A549 (cell line): ENCODE measurements around the gene ATP1B1. TPM values are rescaled to one million over a fixed set of nuclear protein-coding genes. Genes with fewer than 3 reads are reported as not detected.

ENCODE experiments used
- ATAC-seq, 2 experiments: fragments of 200-7000 bp in 1 of 2; fragments of >200 bp in 1 of 2; cut with Nextera tagmentation in 1 of 2; cut with Tn5 transposase in 1 of 2; 3 replicates each; pipeline versions ENCODE4 v1.8.0 to v1.9.1; 2018 to 2020; ENCODE audit warnings: mild to moderate bottlenecking in 1 of 2, moderate library complexity in 1 of 2
- CTCF ChIA-PET: fragments of 300-600 bp; sonication (Branson Sonifier 250); formaldehyde crosslinking; extraction: SDS; loops from one replicate; lab custom pipeline; 2021; ENCODE audit warnings: antibody characterized with exemption, inconsistent platforms; lab: Yijun Ruan, JAX
- POLR2A ChIA-PET: fragments of 350-600 bp; formaldehyde crosslinking; extraction: SDS; loops from one replicate; lab custom pipeline; 2021; ENCODE audit warnings: antibody characterized with exemption, inconsistent platforms; lab: Yijun Ruan, JAX
- DNase-seq, 2 experiments: peaks; one replicate each; pipeline versions ENCODE4 v3.0.0 to v3.0.0-alpha.2; 2011 to 2016; ENCODE audit warnings: low read depth in 1 of 2, low spot score in 1 of 2
- FAIRE-seq: peaks from 2 replicates; lab custom pipeline; 2011; peaks lifted over from hg19 to GRCh38; lab: Jason Lieb, UNC
- H3K27ac ChIP-seq, 2 experiments: fragments of >200 bp; sonication (Bioruptor Twin); formaldehyde crosslinking; 3 replicates each; pipeline ENCODE4 v1.5.1; 2016 to 2017
- H3K4me1 ChIP-seq: fragments of >200 bp; sonication (Bioruptor Twin); formaldehyde crosslinking; 3 replicates; pipeline ENCODE4 v1.6.1; 2016
- H3K4me2 ChIP-seq: fragments of >200 bp; sonication (Bioruptor Twin); formaldehyde crosslinking; 3 replicates; pipeline ENCODE4 v1.6.1; 2016
- H3K4me3 ChIP-seq: fragments of >200 bp; sonication (Bioruptor Twin); formaldehyde crosslinking; 3 replicates; pipeline ENCODE4 v1.5.1; 2016
- H3K9me3 ChIP-seq: fragments of >200 bp; sonication (Bioruptor Twin); formaldehyde crosslinking; 3 replicates; pipeline ENCODE4 v1.6.1; 2016
- CBX2 ChIP-seq: fragments of 200-600 bp; sonication (generic); IDR thresholded peaks from 2 replicates; pipeline ENCODE4 v1.6.1; 2016; ENCODE audit warnings: low read depth, mild to moderate bottlenecking, borderline replicate concordance
- CHD4 ChIP-seq: fragments of 200-600 bp; sonication (generic); IDR thresholded peaks from 2 replicates; pipeline ENCODE4 v1.6.1; 2016; ENCODE audit warnings: antibody characterized with exemption, mild to moderate bottlenecking, borderline replicate concordance
- EP300 ChIP-seq, 2 experiments: fragments of >200 bp; sonication (Bioruptor Twin); formaldehyde crosslinking; IDR thresholded peaks; 2 replicates in 1 of 2; 3 replicates in 1 of 2; pipeline ENCODE4 v1.6.1; 2016 to 2017
- GATA3 ChIP-seq: IDR thresholded peaks from 2 replicates; pipeline ENCODE4 v1.6.1; 2012; ENCODE audit warnings: borderline replicate concordance
- HOXB13 ChIP-seq: fragments of 250-450 bp; sonication (Bioruptor Pico); IDR thresholded peaks from 2 replicates; pipeline ENCODE4 v1.5.0; 2020; ENCODE audit warnings: low read depth, mild to moderate bottlenecking, moderate library complexity
- JUN ChIP-seq, 2 experiments: fragments of >200 bp; sonication (Bioruptor Twin); formaldehyde crosslinking; IDR thresholded peaks; 2 replicates in 1 of 2; 3 replicates in 1 of 2; pipeline ENCODE4 v1.6.1; 2016 to 2017
- KDM1A ChIP-seq: fragments of 200-600 bp; sonication (generic); IDR thresholded peaks from 2 replicates; pipeline ENCODE4 v1.6.1; 2016; ENCODE audit warnings: low read depth, mild to moderate bottlenecking
- MAFK ChIP-seq: fragments of 450-650 bp; IDR thresholded peaks from 2 replicates; pipeline ENCODE4 v1.6.1; 2014; ENCODE audit not compliant: partially characterized antibody
- PHF8 ChIP-seq: fragments of 200-600 bp; sonication (generic); IDR thresholded peaks from 2 replicates; pipeline ENCODE4 v1.6.1; 2016; ENCODE audit warnings: low read depth, mild to moderate bottlenecking, antibody characterized with exemption, moderate library complexity, borderline replicate concordance
- POLR2A ChIP-seq: IDR thresholded peaks from 2 replicates; pipeline ENCODE4 v1.6.1; 2012; ENCODE audit warnings: mild to moderate bottlenecking, low read length
- POLR2AphosphoS2 ChIP-seq: conservative IDR thresholded peaks from 2 replicates; pipeline ENCODE4 v1.6.1; 2012; ENCODE audit warnings: low read length, improper control_type of control experiment, inconsistent platforms
- RCOR1 ChIP-seq: fragments of 150-350 bp; IDR thresholded peaks from 2 replicates; pipeline ENCODE4 v1.6.1; 2014; ENCODE audit warnings: antibody characterized with exemption, low read length, low read depth
- RFX5 ChIP-seq: fragments of 450-650 bp; IDR thresholded peaks from 2 replicates; pipeline ENCODE4 v1.7.1; 2014; ENCODE audit warnings: antibody characterized with exemption, mild to moderate bottlenecking, moderate library complexity
- SREBF2 ChIP-seq: fragments of 450-650 bp; IDR thresholded peaks from 2 replicates; pipeline ENCODE4 v1.6.1; 2014; ENCODE audit warnings: mild to moderate bottlenecking, moderate library complexity
- ZC3H11A ChIP-seq: fragments of 450-650 bp; IDR thresholded peaks from 2 replicates; pipeline ENCODE4 v1.6.1; 2014; ENCODE audit warnings: antibody characterized with exemption, mild to moderate bottlenecking
- ZFP36 ChIP-seq: fragments of 450-650 bp; IDR thresholded peaks from 2 replicates; pipeline ENCODE4 v1.6.1; 2014; ENCODE audit warnings: borderline replicate concordance; ENCODE audit not compliant: partially characterized antibody
- ZSCAN20 ChIP-seq: fragments of 250-450 bp; sonication (Bioruptor Pico); IDR thresholded peaks from 2 replicates; pipeline ENCODE4 v1.8.0; 2022; ENCODE audit warnings: mild to moderate bottlenecking, moderate library complexity
- WGBS: methylation state at CpG from one replicate; pipeline ENCODE4 v1.1.6; 2017; ENCODE audit errors: missing lambda C conversion rate; 5-methylcytosine and 5-hydroxymethylcytosine counted together
- polyA plus RNA-seq, 4 experiments: library from polyadenylated mRNA; depleted of rRNA in 3 of 4; stranded (reverse); fragments of >200 nt; fragmentation: RNase III in 1 of 4; extraction: RNeasy Plus Mini Kit Qiagen cat#74134 plus additional on column Dnase treatment in 1 of 4; gene quantifications; 2 replicates in 3 of 4; 3 replicates in 1 of 4; pipeline ENCODE4 v1.2.3, GENCODE V29; 2011 to 2017
- TF ChIP-seq, protein P1 (sequence below): IDR thresholded peaks from 2 replicates; pipeline ENCODE4 v1.6.1; 2012
- TF ChIP-seq, protein P2 (sequence below): fragments of 200-600 bp; sonication (generic); IDR thresholded peaks from 2 replicates; pipeline ENCODE4 v1.6.1; 2016; ENCODE audit warnings: antibody characterized with exemption, mild to moderate bottlenecking, moderate library complexity
- TF ChIP-seq, protein P3 (sequence below): fragments of 150-350 bp; IDR thresholded peaks from 2 replicates; pipeline ENCODE4 v1.6.1; 2014; ENCODE audit warnings: low read depth, mild to moderate bottlenecking, low read length
- TF ChIP-seq, protein P4 (sequence below): fragments of >200 bp; sonication (Bioruptor Twin); formaldehyde crosslinking; IDR thresholded peaks from 2 replicates; pipeline ENCODE4 v1.6.1; 2016
- TF ChIP-seq, protein P5 (sequence below): fragments of 250-450 bp; sonication (Bioruptor Pico); IDR thresholded peaks from 2 replicates; pipeline ENCODE4 v1.5.0; 2021; ENCODE audit warnings: mild to moderate bottlenecking, moderate library complexity, borderline replicate concordance

ATP1B1 gene
- polyA plus RNA-seq, 2 of the 4 experiments (the other 2 are of a cell fraction): 303 to 377 TPM

DNA sequence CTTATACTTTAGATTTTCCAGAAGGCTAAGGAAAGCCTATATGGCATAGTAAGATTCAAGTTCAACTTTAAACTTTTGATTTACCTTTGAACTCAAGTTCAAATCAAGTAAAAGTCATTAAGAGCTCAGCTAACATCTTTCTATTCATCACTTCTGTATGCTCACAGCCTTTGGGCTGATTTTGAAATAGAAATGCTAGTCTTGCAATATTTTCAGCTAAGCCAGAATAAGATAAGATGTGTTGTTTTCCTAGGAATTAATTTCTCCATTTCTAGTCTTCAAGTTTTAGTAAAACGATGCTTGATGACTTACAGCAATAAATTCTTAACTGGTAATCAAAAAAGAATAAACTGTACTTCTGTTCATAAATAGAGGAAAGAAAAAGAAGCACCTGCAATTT is 35.6 kb downstream of the ATP1B1 start:
- Histone ChIP-seq H3K27ac (no peak overlapping the region), H3K4me1 (peaks cover 67% of the 10 kb centered on the region), H3K4me3 (no peak overlapping the region), H3K4me2 (no peak overlapping the region), H3K9me3 (no peaks in the 10 kb centered on the region)
- 41% methylated on average over 1 of the region's 1 CpG for WGBS
- TF ChIP-seq SREBF2 (no peak), ZSCAN20 (CRISPR knock-in tag) (no peak), MAFK (peak; percentile 56)
- TF ChIP-seq, protein P1, sequence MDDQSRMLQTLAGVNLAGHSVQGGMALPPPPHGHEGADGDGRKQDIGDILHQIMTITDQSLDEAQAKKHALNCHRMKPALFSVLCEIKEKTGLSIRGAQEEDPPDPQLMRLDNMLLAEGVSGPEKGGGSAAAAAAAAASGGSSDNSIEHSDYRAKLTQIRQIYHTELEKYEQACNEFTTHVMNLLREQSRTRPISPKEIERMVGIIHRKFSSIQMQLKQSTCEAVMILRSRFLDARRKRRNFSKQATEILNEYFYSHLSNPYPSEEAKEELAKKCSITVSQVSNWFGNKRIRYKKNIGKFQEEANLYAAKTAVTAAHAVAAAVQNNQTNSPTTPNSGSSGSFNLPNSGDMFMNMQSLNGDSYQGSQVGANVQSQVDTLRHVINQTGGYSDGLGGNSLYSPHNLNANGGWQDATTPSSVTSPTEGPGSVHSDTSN: no peak
- ChIA-PET CTCF (interaction anchor here (1.0 kb wide), 1 partner anchor 702 kb away, joined by 3 read pairs; no protein-coding TSS in a partner anchor), POLR2A (no interaction called here)
- ATAC-seq (no peak), DNase-seq (no peak), FAIRE-seq (no peak)

DNA sequence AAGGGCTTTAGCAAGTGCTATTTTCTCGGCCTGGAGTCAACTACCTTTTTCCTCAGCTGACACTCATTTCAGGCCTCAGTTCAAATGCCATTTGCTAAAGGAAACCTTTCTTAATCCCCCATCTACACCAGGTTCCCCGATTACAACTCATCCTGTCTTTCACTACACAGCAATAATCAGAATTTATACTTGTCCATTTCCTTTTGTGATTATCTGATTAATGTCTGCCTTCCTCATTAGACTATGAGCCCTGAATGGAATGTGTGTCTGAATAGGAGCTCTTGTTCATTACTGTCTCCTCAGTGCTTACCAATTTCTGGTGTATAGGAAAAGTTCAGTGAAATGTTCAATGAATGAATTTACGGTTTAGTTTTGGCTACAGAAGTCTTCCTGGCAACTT is 36.9 kb downstream of the ATP1B1 start:
- H3K4me1 ChIP-seq: peaks cover 77% of the 10 kb centered on the region
- FAIRE-seq (no peak), ATAC-seq (no peak), DNase-seq (no peak)
- peak overlapping the region in 1 of 2 experiments; percentile 60; a peak in 3 of 6 replicates for H3K27ac ChIP-seq
- POLR2A ChIA-PET: no interaction called here
- H3K9me3 ChIP-seq: no peaks in the 10 kb centered on the region
- no peak overlapping the region for H3K4me2 ChIP-seq
- CTCF ChIA-PET: interaction anchor here (1.3 to 1.5 kb wide), 2 partner anchors 36 to 540 kb away, joined by 3 to 4 read pairs; no protein-coding TSS in a partner anchor
- H3K4me3 ChIP-seq: no peak overlapping the region
- WGBS: 88% methylated on average over 3 of the region's 3 CpGs
- TF ChIP-seq KDM1A (no peak), GATA3 (no peak), HOXB13 (CRISPR knock-in tag) (no peak), POLR2A (no peak), ZFP36 (no peak), PHF8 (no peak), RFX5 (no peak), ZC3H11A (no peak), CBX2 (no peak)
- TF ChIP-seq, protein P2, sequence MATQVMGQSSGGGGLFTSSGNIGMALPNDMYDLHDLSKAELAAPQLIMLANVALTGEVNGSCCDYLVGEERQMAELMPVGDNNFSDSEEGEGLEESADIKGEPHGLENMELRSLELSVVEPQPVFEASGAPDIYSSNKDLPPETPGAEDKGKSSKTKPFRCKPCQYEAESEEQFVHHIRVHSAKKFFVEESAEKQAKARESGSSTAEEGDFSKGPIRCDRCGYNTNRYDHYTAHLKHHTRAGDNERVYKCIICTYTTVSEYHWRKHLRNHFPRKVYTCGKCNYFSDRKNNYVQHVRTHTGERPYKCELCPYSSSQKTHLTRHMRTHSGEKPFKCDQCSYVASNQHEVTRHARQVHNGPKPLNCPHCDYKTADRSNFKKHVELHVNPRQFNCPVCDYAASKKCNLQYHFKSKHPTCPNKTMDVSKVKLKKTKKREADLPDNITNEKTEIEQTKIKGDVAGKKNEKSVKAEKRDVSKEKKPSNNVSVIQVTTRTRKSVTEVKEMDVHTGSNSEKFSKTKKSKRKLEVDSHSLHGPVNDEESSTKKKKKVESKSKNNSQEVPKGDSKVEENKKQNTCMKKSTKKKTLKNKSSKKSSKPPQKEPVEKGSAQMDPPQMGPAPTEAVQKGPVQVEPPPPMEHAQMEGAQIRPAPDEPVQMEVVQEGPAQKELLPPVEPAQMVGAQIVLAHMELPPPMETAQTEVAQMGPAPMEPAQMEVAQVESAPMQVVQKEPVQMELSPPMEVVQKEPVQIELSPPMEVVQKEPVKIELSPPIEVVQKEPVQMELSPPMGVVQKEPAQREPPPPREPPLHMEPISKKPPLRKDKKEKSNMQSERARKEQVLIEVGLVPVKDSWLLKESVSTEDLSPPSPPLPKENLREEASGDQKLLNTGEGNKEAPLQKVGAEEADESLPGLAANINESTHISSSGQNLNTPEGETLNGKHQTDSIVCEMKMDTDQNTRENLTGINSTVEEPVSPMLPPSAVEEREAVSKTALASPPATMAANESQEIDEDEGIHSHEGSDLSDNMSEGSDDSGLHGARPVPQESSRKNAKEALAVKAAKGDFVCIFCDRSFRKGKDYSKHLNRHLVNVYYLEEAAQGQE: no peak
- TF ChIP-seq, protein P3, sequence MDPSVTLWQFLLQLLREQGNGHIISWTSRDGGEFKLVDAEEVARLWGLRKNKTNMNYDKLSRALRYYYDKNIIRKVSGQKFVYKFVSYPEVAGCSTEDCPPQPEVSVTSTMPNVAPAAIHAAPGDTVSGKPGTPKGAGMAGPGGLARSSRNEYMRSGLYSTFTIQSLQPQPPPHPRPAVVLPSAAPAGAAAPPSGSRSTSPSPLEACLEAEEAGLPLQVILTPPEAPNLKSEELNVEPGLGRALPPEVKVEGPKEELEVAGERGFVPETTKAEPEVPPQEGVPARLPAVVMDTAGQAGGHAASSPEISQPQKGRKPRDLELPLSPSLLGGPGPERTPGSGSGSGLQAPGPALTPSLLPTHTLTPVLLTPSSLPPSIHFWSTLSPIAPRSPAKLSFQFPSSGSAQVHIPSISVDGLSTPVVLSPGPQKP: no peak
- TF ChIP-seq, protein P4, sequence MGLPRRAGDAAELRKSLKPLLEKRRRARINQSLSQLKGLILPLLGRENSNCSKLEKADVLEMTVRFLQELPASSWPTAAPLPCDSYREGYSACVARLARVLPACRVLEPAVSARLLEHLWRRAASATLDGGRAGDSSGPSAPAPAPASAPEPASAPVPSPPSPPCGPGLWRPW: no peak

DNA sequence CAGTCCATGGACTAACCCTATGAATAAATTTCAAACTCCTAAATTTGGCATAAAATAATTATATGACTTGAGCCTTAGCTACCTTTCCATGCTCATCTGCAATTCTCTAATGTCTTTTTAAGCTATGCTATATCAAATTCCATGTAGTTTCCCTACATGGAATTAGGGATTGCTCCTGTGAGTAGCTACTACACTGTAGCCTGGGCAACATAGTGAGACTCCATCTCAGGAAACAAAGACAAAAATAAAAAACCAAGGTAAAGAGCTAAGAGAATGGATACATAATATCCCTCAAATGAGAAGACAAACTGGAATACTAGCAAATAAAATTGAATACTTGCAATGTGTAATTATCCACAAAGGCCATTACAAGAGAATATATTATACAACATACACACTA is 37.5 kb downstream of the ATP1B1 start:
- FAIRE-seq (no peak), ATAC-seq (no peak), DNase-seq (no peak)
- Histone ChIP-seq H3K4me2 (no peak overlapping the region), H3K9me3 (no peaks in the 10 kb centered on the region), H3K4me3 (no peak overlapping the region), H3K27ac (peak overlapping the region; percentile 5 to 95; a peak in 4 of 6 replicates), H3K4me1 (peaks cover 77% of the 10 kb centered on the region)
- CTCF ChIA-PET: interaction anchor here (1.5 kb wide), 1 partner anchor 541 kb away, joined by 4 read pairs; no protein-coding TSS in a partner anchor
- TF ChIP-seq JUN (IDR thresholded peaks at IDR 0.05): no peak
- TF ChIP-seq RFX5: no peak
- no peak for TF ChIP-seq RCOR1
- no peak for TF ChIP-seq EP300 (IDR thresholded peaks at IDR 0.05)
- TF ChIP-seq, protein P5, sequence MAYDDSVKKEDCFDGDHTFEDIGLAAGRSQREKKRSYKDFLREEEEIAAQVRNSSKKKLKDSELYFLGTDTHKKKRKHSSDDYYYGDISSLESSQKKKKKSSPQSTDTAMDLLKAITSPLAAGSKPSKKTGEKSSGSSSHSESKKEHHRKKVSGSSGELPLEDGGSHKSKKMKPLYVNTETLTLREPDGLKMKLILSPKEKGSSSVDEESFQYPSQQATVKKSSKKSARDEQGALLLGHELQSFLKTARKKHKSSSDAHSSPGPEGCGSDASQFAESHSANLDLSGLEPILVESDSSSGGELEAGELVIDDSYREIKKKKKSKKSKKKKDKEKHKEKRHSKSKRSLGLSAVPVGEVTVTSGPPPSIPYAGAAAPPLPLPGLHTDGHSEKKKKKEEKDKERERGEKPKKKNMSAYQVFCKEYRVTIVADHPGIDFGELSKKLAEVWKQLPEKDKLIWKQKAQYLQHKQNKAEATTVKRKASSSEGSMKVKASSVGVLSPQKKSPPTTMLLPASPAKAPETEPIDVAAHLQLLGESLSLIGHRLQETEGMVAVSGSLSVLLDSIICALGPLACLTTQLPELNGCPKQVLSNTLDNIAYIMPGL: no peak
- no peak for TF ChIP-seq POLR2AphosphoS2
- TF ChIP-seq CHD4: no peak
- TF ChIP-seq KDM1A: no peak
- TF ChIP-seq, all 56 proteins: peak for 0
- POLR2A ChIA-PET: no interaction called here
